NCI-H128 (cell line): Measurements from ENCODE around the gene ZNF652.
"Not testable (repeated sequence)": the region's sequence is repeated elsewhere in the genome, so short reads cannot be mapped to it uniquely, and the experiment has no call there.

Experiments used
- DNase-seq: peaks from one replicate; lab custom pipeline; 2025; ENCODE audit not compliant: unreplicated experiment; lab: John Stamatoyannopoulos, UW

Gene ZNF652

DNA sequence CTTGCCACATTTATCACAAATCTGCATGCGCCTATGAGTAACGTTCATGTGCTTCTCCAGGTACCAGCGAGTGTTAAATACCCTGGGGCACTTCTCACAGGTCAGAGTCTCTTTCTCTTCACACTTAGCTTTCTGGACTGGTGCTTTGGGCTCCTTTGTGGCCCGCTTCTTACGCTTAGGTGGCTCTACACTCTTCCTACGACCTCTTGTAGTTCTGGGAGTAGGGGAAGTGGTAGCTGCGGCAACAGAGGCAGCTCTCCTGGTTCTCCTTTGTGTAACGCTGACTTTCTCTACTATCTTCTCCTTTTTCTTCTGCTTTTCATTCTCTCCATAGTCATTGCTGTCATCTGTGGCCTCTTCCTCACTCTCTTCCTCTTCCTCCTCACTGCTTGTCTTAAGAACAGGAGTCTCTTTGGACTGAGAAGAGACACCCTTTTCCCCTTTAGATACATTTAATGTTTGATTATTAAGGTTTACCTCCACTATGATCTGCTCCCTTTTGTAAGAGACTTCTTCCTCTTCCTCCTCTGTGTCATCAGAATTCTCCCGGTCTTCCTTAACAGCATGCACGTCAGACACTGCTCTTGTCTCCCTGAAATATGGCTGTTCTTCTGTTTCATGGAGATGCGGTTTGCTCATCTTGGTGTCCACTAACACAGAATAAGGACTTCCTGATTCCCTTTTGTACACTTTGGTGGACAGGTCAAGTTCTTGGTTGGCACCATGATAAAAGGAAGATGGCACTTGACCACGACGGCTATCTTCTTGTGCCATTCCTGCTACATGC is 45.0 kb downstream of the ZNF652 start:
- no peak for DNase-seq

DNA sequence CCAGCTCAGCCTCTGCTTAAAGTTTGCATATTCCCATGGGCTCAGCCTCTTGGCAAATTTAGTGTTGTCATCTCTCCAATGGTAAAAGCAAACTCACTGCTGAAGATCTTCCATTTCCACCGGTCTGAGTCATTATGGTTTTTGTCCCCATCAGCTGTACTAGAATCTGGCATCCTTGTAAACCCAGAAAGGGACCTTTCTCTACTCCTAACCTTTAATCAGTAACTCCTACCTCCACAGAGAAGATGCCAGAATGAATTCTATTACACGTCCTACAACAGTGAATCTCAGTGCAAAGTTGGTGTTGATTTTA is 45.8 kb downstream of the ZNF652 start:
- no peak for DNase-seq

DNA sequence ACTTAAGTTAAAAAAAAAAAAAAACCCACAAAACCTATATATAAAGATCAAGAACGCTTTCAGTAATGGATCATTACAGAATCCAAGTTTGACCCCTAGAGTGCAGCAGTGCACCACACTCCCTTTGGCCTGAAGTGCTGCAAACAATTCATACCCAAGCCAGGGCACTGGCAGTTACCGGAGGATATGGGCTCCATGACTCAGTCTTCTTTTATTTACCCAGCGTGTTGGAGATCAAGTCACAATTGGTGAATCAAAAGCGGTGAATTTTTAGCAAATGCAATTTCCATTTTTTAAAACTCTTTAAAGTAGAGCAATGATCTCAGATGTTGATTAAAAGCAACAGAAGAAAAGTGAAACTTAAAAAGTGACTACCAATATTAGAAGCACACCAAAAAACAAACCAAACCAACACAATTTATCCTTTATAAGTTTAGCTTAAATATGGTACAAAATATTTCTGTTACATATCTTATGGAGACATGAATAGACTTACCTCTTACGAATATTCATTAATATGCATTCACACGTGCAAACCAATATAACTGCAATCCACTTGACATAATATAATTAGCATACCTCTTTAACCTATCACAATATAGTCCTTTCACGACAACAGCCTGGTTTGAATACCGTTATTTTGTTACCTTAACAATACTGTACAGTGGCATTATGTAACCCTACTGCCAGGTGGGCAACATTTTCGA is 46.3 kb downstream of the ZNF652 start:
- DNase-seq = no peak

DNA sequence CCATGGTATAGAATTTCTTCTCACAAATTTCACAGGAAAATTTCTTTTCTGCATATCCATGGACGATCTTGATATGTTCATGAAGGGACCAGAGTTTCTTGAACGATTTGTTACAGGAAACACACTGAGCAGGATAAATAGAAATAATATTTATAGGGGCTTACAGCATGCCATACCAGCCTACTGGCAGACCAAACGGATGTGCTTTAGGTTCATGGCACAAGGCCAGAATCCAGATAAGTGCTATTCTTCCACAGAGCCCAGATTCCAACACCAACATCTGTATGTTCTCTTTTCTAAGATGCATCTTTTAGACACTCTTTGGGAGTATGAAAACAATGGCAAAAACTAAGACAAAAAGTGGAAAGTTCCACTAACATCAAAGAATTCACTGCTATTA is 49.3 kb downstream of the ZNF652 start:
- no peak for DNase-seq

DNA sequence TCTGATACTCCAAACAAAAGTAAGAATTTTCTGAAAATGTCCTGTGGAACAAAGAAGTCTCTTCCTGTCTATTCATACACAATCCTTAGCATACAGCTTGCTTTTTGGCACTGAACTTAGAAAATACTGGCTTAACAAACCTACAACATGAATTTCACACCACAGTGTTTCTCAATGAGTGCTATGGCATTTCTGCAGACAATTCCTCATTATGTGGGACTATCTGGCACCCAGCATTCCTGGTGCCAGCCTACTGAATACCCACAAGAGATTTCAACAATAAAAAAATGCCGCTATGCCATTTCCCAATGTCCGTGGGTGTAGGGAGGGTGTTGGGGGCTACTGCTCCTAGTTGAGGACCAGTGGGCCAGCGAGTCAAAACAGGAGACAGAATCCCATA is 62.1 kb downstream of the ZNF652 start:
- no peak for DNase-seq

DNA sequence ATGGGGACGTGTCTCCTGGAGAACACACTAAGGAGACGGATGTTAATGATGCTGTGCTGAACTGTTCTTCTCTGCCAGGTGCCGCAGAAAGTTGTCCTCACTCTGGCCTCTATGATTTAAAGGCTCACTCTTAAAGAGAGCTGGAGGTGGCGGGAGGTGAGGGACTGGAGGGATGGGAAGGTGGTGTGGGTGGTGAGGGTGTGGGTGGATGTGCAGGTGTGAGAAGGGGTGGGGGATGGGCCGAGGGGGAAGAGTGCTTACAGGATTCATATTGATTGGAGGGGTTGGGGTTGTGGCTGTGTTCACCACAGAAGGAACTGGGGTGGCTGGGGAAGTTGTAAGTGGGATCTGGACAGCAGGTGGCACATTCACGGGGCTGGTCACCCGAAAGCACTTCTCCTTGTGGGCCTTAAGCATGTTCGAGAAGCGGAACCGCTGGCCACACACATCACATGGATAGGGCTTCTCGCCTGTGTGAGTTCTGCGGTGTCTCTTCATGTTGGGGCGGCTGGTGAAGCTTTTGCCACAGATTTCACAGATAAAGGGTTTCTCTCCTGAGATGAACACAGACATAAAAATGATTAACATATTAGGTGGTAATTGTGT is 63.6 kb downstream of the ZNF652 start:
- DNase-seq = no peak

DNA sequence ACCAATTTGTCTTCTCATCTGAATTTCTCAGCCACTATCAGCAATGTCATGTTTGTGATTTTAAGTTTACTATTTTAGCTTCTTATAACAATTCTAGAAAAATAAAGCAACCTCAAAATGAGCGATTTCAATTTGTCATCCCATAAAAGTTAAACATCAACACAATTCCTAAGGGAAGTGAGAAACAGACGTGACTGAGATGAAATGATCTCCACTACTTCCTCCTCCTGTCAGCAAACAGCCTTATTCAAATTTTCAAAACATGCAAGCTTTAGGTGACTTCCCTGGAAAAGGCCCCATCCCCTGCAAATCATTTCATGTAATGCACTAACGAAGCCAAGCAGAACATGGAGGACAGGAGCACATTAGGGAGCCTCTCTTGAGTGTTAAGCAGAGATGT is 64.9 kb downstream of the ZNF652 start:
- DNase-seq = no peak

DNA sequence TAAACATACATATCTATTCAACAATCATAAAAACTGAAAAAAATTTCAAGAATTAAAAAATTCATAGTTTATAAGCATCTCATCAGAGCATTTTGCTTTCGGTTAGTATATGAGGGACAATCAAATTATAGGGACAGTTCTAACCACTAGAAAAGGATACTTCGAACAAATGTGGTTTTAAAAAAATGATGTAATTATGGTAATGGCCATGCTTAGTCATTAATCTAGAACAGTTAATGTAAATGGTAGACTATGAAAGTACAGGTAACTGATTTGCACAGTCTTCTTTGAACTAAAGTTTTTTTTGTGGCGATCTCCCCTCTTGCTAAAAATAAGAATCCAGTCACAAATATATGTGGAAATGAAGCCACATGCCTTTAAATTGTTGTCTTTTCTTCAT is 67.9 kb downstream of the ZNF652 start:
- no peak for DNase-seq

DNA sequence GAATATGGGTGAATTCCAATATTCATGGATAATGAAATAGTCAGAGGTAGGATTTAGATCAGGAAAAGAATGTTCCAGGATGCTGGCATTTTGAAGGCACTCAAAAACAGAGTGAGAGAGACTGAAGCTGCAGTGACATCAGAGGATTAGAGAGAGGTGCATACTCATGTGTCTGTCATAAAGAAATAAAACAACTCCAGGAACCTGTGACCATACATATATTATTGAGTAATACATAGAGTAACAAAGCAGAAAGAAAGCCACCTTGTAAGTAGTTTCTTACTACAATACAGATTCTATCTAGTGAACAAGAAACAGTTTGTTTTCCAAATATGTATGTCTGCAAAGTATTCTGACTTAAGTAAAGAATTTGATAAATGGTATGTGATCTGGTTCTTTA is 69.1 kb downstream of the ZNF652 start:
- DNase-seq = no peak

DNA sequence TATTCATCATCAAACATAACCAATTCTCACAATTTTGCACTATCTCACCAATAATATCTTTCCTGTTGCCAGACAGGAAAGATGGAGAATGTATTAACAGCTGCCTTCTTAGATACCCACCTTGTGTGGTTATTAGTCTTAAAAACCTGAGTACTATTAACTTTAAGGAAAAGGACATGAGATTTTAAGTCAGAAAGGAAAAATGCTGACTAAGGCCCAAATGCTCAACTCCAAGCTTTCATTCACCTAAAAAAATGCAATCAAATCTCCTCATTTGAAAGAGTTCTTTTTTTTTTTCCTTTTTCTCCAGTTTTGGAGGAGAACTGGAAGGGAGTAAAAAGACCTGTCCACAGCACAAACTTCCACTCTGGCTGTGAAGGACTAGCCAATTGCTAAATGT is 70.1 kb downstream of the ZNF652 start:
- DNase-seq = no peak

DNA sequence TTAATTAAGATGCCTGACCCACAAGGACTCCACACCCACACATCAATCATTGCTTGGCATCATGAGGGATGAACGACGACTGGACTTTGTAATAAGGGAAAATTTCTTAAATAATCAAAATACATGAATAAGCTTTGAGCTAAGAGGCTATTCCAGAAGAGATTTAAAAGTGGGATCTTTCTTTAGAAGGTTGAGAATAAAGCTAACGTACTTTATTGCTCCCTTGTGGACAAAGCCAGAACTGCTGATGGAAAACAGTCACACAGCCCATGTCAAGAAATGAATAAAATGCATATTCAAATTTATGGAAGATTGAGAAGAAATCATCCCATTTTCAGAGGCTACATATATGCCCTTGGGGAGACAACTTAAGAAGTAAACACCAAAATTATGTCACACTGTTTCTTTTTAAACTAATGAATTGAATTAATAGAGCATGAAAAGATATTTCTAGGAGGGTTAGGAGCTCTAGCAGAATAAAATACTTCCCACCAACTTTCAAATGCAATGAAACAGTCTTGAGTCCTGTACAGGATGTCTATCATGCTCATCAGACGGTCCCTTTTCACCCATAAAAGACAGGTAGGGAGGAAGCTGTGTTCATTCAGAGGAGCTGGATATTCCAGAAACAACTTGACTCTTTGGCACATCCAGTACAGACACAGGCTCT is 71.2 kb downstream of the ZNF652 start:
- DNase-seq = no peak

DNA sequence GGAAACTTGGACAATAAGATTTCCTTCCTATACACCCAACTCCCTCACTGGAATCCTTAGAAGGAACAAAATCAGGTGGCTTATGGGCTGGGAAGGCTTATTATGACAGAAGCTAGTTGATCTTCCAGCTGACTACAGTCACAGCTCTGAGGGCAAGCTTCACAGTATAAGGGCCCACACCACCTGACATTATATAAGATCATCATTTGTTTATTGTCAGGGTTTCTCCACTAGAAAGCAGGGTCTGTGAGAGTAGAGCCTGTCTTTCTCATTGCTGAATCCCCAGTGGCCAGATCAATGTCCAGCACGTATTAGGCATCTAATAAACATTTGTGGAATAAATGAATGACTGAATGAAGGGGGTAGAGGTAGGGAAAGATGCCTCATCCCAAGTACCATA is 73.7 kb downstream of the ZNF652 start:
- DNase-seq = no peak

DNA sequence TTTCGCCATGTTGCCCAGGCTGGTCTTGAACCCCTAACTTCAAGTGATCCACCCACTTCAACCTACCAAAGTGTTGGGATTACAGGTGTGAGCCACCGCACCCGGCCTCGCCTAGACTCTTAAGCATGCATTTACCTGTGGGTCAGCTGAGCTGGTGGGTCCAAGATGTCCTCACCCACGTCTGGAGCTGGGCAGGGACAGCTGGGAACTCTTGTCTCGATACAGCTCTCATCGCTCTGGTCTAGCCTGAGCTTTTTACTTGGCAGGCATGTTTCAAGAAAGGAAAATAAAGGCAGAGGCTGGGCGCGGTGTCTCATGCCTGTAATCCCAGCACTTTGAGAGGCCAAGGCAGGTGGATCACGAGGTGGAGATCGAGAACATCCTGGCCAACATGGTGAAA is 74.6 kb downstream of the ZNF652 start:
- no peak for DNase-seq

DNA sequence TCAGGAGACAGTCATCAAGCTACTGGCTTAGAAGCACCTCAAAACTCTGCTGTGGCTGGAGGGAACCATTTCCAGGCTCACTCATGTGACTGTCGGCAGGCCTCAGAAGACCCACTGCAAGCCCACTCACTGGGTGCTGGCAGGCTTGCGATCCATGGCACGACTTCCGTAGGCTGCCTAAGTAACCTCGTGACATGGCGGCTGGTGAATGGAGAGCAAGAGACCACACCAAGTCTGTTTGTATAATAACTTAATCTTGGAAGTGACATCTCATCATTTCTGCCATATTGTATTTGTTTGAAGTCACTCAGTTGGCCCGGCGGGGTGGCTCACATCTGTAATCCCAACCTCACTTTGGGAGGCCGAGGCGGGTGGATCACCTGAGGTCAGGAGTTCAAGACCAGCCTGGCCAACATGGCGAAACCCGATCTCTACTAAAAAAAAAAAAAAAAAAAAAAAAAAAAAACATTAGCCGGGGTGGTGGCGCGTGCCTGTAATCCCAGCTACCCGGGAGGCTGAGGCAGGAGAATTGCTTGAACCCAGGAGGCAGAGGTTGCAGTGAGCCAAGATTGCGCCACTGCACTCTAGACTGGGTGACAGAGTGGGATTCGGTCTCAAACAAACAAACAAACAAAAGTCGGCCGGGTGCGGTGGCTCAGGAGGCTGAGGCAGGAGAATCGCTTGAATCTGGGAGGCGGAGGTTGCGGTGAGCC is 75.6 kb downstream of the ZNF652 start:
- DNase-seq = not testable (repeated sequence)

DNA sequence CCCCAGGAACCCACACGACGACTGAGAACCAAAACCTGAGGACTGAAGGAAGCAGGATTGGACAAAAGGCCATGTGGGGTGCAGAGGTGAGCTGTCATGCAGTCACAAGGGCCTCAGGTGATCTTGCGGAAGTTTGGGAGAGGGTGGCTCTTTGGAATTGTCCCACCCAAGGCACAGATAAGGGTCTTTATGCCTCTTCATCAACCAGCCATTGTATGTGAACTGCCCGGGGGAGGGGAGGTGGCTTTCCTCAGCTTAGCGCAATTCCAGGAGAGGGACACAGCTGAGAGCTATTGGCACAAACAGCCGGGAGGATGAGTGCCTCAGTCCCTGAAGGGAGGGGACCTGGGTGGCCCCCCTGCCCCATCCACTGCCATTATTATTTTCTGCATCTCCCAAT is 76.3 kb downstream of the ZNF652 start:
- no peak for DNase-seq

DNA sequence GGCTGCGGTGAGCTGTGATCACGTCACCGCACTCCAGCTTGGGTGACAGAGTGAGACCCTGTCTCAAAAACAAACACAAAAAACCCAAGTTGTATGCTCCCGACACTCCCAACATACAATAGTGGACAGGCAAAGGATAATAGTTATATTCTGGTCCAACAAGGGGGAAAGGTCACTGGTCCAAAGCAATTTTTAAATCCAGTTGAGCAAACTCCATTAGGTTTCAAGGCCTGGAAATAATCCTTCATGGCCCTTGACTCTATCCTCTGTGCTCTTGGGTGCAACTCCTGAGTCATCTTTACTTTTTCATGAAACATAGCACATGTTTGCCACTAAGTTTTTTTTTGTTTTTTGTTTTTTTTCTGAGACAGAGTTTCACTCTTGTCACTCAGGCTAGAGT is 81.1 kb downstream of the ZNF652 start:
- DNase-seq = no peak

DNA sequence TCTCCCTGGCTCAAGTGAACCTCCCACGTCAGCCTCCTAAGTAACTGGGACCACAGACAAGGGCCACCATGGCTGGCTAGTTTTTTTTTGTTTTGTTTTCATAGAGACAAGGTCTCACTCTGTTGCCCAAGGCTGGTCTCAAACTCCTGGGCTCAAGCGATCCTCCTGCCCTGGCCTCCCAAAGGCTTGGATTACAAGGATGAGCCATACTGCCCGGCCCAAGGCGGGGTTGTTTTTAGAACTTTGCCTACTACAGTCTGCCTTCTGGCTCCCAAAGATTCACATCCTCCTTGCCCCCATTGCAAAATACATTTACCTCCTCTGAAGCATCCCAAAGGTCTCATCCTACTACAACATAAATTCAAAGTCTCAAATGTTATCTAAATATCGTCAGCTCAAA is 82.0 kb downstream of the ZNF652 start:
- DNase-seq = no peak

DNA sequence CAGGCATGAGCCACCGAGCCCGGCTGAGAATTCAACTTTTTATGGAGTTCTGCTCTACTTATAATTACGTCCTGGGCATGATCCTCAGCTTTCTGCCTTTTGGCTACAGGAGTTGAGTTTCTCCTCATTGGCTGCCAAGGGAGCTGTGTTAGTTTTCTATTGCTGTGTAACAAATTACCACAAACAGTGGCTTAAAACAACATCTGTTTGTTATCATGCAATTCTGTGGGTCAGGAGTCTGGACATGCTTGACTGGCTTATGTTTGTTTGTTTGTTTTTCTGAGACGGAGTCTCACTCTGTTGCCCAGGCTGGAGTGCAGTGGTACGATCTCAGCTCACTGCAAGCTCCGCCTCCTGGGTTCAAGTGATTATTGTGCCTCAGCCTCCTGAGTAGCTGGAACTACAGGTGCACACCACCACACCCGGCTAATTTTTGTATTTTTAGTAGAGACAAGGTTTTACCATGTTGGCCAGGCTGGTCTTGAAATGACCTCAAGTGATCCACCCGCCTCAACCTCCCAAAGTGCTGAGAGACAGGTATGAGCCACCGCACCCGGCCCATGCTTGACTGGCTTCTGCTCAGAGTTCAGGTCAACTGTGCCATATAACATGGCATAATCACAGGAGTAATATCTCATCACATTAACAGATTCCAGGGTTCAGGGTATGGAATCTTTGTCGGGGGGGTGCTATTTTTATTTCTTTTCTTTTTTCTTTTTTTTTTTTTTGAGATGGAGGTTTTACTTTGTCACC is 82.6 kb downstream of the ZNF652 start:
- not testable (repeated sequence) for DNase-seq

DNA sequence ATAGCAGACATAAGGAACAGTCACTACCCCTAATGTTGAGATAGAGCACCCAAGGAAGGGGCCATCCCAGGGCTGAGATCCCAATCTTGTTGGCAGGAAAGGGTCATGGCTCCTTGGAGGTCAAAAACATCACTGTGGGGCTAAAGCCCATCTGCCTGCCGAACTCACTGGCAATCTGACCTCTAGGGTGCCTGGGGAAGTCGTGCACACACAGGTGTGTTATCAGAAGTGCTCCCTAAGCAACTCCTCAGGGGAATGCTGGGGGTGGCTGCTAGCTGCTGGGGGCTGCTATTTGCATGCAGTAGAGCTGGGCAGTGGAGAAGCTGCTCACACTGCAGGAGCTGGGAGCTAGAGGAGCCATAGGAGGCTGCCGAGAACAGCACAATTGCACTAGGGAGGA is 84.0 kb downstream of the ZNF652 start:
- no peak for DNase-seq

DNA sequence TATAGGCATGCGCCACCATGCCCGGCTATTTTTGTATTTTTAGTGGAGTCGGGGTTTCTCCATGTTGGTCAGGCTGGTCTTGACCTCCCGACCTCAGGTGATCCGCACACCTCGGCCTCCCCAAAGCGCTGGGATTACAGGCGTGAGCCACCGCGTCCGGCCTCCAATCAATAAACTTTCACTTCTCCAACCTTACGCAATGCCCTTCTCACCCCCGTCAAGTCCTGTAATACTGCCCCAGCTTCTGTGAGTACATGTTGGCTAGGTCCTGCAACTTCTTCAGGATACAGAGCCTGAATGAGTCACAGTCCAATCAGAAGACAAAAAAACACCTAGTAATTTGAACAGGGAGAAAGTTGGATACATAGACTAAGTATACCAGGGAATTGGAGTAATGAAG is 84.4 kb downstream of the ZNF652 start:
- no peak for DNase-seq

DNA sequence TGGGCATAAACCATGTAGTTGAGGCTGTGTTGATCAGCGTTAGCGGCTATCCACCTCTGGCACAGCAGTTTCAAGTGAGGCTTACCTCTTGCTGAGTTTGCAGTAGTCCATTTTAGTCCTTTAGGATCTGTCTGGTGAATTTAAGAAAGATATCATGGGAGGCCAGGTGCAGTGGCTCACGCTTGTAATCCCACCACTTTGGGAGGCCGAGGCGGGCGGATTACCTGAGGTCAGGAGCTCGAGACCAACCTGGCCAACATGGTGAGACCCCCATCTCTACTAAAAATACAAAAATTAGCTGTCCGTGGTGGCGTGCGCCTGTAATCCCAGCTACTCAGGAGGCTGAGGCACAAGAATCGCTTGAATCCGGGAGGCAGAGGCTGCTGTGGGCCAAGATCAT is 86.1 kb downstream of the ZNF652 start:
- DNase-seq = not testable (repeated sequence)
